CD4-positive, alpha-beta memory T cell (primary cell): ENCODE data around the gene PLA2G2F. TPM values are rescaled to one million over a fixed set of nuclear protein-coding genes. Genes with fewer than 3 reads are reported as not detected.

ENCODE experiments used
- CTCF ChIA-PET: fragments of 350-600 bp; sonication (Branson Sonifier 250); formaldehyde crosslinking; loops from one replicate; lab custom pipeline; 2021; ENCODE audit warnings: inconsistent platforms; ENCODE audit not compliant: partially characterized antibody; lab: Charles Lee
- POLR2A ChIA-PET: fragments of 350-600 bp; sonication (Branson Sonifier 250); formaldehyde crosslinking; loops from one replicate; lab custom pipeline; 2021; ENCODE audit not compliant: partially characterized antibody; lab: Charles Lee
- DNase-seq, 5 donors: peaks; one replicate each; pipeline versions ENCODE4 v3.0.0 to v3.0.0-alpha.2; 2020 to 2022; ENCODE audit warnings: mixed read lengths in 1 of 5
- H3K27ac ChIP-seq: one replicate; pipeline ENCODE4 v1.7.0; 2013; ENCODE audit warnings: low read depth, low read length
- H3K27me3 ChIP-seq: 2 replicates; pipeline ENCODE4 v1.7.0; 2013; ENCODE audit warnings: mild to moderate bottlenecking, low read length, moderate library complexity; ENCODE audit not compliant: insufficient read depth
- H3K36me3 ChIP-seq: 2 replicates; pipeline ENCODE4 v1.7.0; 2013; ENCODE audit warnings: mild to moderate bottlenecking, low read length, moderate library complexity; ENCODE audit not compliant: insufficient read depth
- H3K4me1 ChIP-seq: 2 replicates; pipeline ENCODE4 v1.7.0; 2013; ENCODE audit warnings: mild to moderate bottlenecking, low read length, moderate library complexity; ENCODE audit not compliant: insufficient read depth
- H3K4me3 ChIP-seq, 2 donors: one replicate each; pipeline ENCODE4 v1.7.0; 2013; ENCODE audit warnings: low read length in 2 of 2, mild to moderate bottlenecking in 1 of 2
- H3K9me3 ChIP-seq, 2 donors: one replicate each; pipeline ENCODE4 v1.7.0; 2013; ENCODE audit warnings: low read length in 2 of 2, control low read depth in 1 of 2; ENCODE audit not compliant: control insufficient read depth in 1 of 2
- H3K27ac Mint-ChIP-seq, 7 donors: one replicate each; pipeline ENCODE4 v1.8.0; 2020 to 2021; ENCODE audit warnings: mixed read lengths in 7 of 7, mild to moderate bottlenecking in 6 of 7, inconsistent platforms in 3 of 7, moderate library complexity in 3 of 7
- H3K27me3 Mint-ChIP-seq, 2 donors: one replicate each; pipeline ENCODE4 v1.8.0; 2020 to 2021; ENCODE audit warnings: mixed read lengths in 2 of 2
- H3K36me3 Mint-ChIP-seq, 2 donors: one replicate each; pipeline ENCODE4 v1.8.0; 2020 to 2021; ENCODE audit warnings: mixed read lengths in 2 of 2, inconsistent platforms in 1 of 2, mild to moderate bottlenecking in 1 of 2
- H3K4me1 Mint-ChIP-seq, 4 donors: one replicate each; pipeline ENCODE4 v1.8.0; 2020 to 2021; ENCODE audit warnings: mixed read lengths in 4 of 4, mild to moderate bottlenecking in 1 of 4
- H3K4me3 Mint-ChIP-seq, 8 donors: one replicate each; pipeline ENCODE4 v1.8.0; 2020 to 2021; ENCODE audit warnings: mixed read lengths in 8 of 8, mild to moderate bottlenecking in 7 of 8, moderate library complexity in 6 of 8, inconsistent platforms in 3 of 8
- H3K9me3 Mint-ChIP-seq, 8 donors: one replicate each; pipeline ENCODE4 v1.8.0; 2020 to 2021; ENCODE audit warnings: mixed read lengths in 8 of 8, mild to moderate bottlenecking in 5 of 8, inconsistent platforms in 3 of 8, moderate library complexity in 1 of 8
- intact Hi-C: fragments of 100-400 bp; cut with micrococcal nuclease; formaldehyde crosslinking; loops from one replicate; pipeline ENCODE4 v1.15.1; 2023
- polyA plus RNA-seq, 2 donors: library from polyadenylated mRNA; unstranded; fragments of 300-500 nt; fragmentation: Illumina TruSeq; gene quantifications; one replicate each; pipeline ENCODE4 v1.2.3, GENCODE V29; 2021
- total RNA-seq, 2 experiments: library from RNA; stranded (reverse); gene quantifications; one replicate each; pipeline ENCODE4 v1.2.3, GENCODE V29; 2021

The PLA2G2F gene
- total and polyA plus RNA-seq, 4 experiments from 2014 or later: not detected

GRCh38 chr1:20138346-20138745 is 777 bp upstream of the PLA2G2F start:
- Mint-ChIP-seq H3K27me3 (peaks cover 14 to 19% of the 10 kb centered on the region in 2 donors), H3K9me3 (peaks cover 0 to 2% (median 0%) of the 10 kb centered on the region in 8 donors), H3K36me3 (no peaks in the 10 kb centered on the region), H3K4me3 (no peak overlapping the region), H3K4me1 (no peaks in the 10 kb centered on the region), H3K27ac (no peak overlapping the region)
- Histone ChIP-seq H3K27me3 (no peaks in the 10 kb centered on the region), H3K4me1 (no peaks in the 10 kb centered on the region), H3K4me3 (no peak overlapping the region), H3K27ac (no peak overlapping the region), H3K36me3 (no peaks in the 10 kb centered on the region), H3K9me3 (no peaks in the 10 kb centered on the region)
- POLR2A ChIA-PET: no interaction called here
- intact Hi-C loops: no loop called here
- CTCF ChIA-PET: no interaction called here
- DNase-seq: no peak

DNA sequence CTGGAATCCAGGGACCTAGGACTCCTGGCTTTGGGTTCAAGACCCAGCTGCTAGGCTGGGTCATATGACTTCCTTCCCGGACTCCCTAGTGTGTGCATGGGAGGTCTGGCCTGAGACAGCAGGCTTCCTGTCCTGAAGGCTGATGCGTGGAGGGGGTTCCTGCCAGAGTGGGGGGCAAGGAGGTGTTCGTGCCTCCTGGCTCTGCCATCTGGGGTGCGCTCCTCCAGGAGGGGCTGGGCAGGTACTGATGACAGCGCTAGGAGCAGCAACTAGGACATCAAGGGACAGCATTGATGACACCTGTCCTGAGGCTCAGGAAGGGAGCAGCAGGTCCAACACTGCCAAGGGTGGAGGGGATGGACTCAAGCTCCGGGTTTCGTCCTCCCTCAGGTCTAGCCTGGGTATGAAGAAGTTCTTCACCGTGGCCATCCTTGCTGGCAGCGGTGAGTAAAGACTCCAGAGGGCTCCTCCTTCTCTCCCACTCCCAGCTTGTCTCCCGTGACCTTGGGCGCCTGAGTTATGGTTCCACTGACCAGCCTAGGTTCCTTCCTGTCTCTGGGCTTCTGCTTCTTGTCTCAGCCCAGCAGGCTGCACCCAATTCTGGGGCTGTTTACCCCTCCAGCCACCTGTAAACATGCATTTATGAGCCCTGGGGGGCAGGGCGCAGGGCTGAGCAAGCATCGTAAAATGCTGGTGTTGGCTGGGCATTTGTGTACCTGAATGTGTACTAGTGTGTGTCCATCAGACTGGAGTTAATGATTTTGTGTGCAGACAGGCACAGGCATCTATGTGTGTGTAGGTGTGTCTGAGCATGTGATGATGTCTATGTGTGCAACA is 871 bp downstream of the PLA2G2F start:
- H3K27ac ChIP-seq: no peak overlapping the region
- H3K27me3 ChIP-seq: no peaks in the 10 kb centered on the region
- Mint-ChIP-seq H3K4me1 (no peaks in the 10 kb centered on the region), H3K27ac (no peak overlapping the region), H3K9me3 (peaks cover 0 to 2% (median 0%) of the 10 kb centered on the region in 8 donors), H3K27me3 (peaks cover 9 to 15% of the 10 kb centered on the region in 2 donors), H3K36me3 (no peaks in the 10 kb centered on the region), H3K4me3 (no peak overlapping the region)
- H3K4me1 ChIP-seq: no peaks in the 10 kb centered on the region
- DNase-seq: no peak
- ChIA-PET CTCF (no interaction called here), POLR2A (no interaction called here)
- no peak overlapping the region for H3K4me3 ChIP-seq
- H3K36me3 ChIP-seq: no peaks in the 10 kb centered on the region
- H3K9me3 ChIP-seq: no peaks in the 10 kb centered on the region
- intact Hi-C loops: no loop called here

DNA sequence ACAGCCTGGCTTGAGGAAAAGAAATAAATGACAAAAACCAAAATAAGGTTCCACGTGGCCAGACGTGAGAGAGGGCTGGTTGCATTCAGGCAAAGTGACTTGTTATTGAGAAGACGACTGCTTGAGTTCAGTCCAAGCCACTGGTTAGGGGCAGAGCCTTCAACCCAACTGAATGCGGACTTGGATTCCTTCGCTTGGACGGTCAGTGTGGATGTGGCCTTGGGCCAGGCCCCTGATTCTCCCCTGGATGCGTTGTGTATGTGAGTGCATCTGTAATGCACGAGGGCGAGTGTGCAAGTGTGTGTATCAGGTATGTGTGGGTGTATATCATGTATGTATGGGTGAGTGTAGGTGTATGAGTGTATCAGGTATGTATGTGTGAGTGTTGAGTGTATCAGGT is 1.9 kb downstream of the PLA2G2F start:
- Histone ChIP-seq H3K27me3 (no peaks in the 10 kb centered on the region), H3K4me3 (no peak overlapping the region), H3K27ac (no peak overlapping the region), H3K4me1 (no peaks in the 10 kb centered on the region), H3K36me3 (no peaks in the 10 kb centered on the region), H3K9me3 (no peaks in the 10 kb centered on the region)
- Mint-ChIP-seq H3K27me3 (peaks cover 9 to 15% of the 10 kb centered on the region in 2 donors), H3K9me3 (peaks cover 0 to 2% (median 0%) of the 10 kb centered on the region in 8 donors), H3K36me3 (no peaks in the 10 kb centered on the region), H3K4me1 (no peaks in the 10 kb centered on the region), H3K4me3 (no peak overlapping the region), H3K27ac (peak overlapping the region in 1 of 7 donors; percentile 1)
- intact Hi-C loops: no loop called here
- ChIA-PET POLR2A (no interaction called here), CTCF (no interaction called here)
- DNase-seq: no peak

GRCh38 chr1:20141466-20141865 is 2.3 kb downstream of the PLA2G2F start:
- DNase-seq: no peak
- no peak overlapping the region for H3K4me3 Mint-ChIP-seq
- no peaks in the 10 kb centered on the region for H3K36me3 ChIP-seq
- CTCF ChIA-PET: interaction anchor here (0.9 kb wide), 1 partner anchor 11 kb away, joined by 4 read pairs; no protein-coding TSS in a partner anchor
- H3K9me3 Mint-ChIP-seq: peaks cover 0 to 2% (median 0%) of the 10 kb centered on the region in 8 donors
- no peaks in the 10 kb centered on the region for H3K4me1 ChIP-seq
- H3K9me3 ChIP-seq: no peaks in the 10 kb centered on the region
- H3K4me1 Mint-ChIP-seq: no peaks in the 10 kb centered on the region
- H3K27me3 Mint-ChIP-seq: peaks cover 9 to 15% of the 10 kb centered on the region in 2 donors
- H3K27me3 ChIP-seq: no peaks in the 10 kb centered on the region
- H3K27ac Mint-ChIP-seq: no peak overlapping the region
- POLR2A ChIA-PET: no interaction called here
- H3K4me3 ChIP-seq: no peak overlapping the region
- no peaks in the 10 kb centered on the region for H3K36me3 Mint-ChIP-seq
- intact Hi-C loops: no loop called here
- no peak overlapping the region for H3K27ac ChIP-seq

DNA sequence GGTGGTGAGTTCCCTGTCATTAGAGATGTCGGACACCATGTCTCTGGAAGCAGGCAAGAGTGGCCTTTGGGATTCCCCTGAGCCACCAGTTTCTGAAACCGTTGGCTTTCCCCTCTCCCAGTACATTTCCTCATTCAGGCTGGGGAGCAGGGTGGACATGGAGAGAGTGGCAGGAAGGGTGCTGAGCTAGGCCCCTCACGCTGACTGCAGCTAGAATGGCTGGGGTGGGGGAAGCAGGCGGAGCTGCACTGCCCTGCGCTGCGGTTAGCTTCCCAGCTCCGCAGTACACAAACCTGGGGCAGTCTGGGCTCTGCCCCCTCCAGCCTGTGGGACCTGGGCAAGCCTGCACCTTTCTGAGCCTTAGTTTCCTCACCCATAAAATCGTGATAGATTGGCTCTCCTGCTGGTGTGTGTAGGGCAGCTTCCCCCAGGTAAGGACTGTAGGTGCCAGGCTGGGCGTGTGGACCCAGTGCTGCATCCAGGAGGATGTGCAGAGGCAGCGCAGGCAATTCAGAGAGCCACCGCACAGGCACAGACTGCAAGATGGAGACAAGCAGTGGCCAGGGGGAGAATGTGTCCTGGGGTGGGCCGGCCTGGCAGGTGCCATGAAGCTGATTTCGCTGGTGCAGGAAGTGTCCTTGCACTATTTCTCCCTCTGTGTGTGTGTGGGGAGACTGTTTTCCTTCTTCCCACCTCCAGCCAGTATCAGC is 3.0 kb downstream of the PLA2G2F start:
- Histone ChIP-seq H3K27me3 (no peaks in the 10 kb centered on the region), H3K4me1 (no peaks in the 10 kb centered on the region), H3K9me3 (no peaks in the 10 kb centered on the region), H3K4me3 (no peak overlapping the region), H3K36me3 (no peaks in the 10 kb centered on the region), H3K27ac (no peak overlapping the region)
- H3K4me3 Mint-ChIP-seq: no peak overlapping the region
- H3K27ac Mint-ChIP-seq: peak overlapping the region in 1 of 7 donors; percentile 35
- H3K4me1 Mint-ChIP-seq: no peaks in the 10 kb centered on the region
- intact Hi-C loops: no loop called here
- H3K9me3 Mint-ChIP-seq: peaks cover 0 to 2% (median 0%) of the 10 kb centered on the region in 8 donors
- ChIA-PET POLR2A (no interaction called here), CTCF (interaction anchor here (0.9 kb wide), 1 partner anchor 10 kb away, joined by 4 read pairs; no protein-coding TSS in a partner anchor)
- DNase-seq: no peak
- H3K36me3 Mint-ChIP-seq: no peaks in the 10 kb centered on the region
- peaks cover 9 to 15% of the 10 kb centered on the region in 2 donors for H3K27me3 Mint-ChIP-seq

DNA sequence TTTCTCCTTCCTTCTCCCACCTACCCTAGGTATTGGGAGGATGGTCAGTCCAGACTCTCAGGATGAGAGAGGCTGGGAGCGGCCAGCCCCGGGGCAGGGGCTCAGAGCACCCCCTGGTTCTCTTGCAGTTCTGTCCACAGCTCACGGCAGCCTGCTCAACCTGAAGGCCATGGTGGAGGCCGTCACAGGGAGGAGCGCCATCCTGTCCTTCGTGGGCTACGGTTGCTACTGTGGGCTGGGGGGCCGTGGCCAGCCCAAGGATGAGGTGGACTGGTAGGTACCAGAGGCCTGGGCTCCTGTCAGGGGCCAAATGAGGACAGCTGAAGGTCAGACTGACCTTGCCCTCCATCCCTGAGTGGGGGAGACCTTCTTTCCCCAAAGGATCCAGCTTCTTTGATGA is 4.2 kb downstream of the PLA2G2F start:
- no peaks in the 10 kb centered on the region for H3K9me3 ChIP-seq
- Mint-ChIP-seq H3K9me3 (peaks cover 0 to 2% (median 0%) of the 10 kb centered on the region in 8 donors), H3K27ac (no peak overlapping the region), H3K36me3 (no peaks in the 10 kb centered on the region), H3K27me3 (peaks cover 7 to 13% of the 10 kb centered on the region in 2 donors), H3K4me1 (no peaks in the 10 kb centered on the region), H3K4me3 (no peak overlapping the region)
- ChIA-PET CTCF (interaction anchor here (1.4 kb wide), 1 partner anchor 9 kb away, joined by 5 read pairs; no protein-coding TSS in a partner anchor), POLR2A (no interaction called here)
- H3K27me3 ChIP-seq: no peaks in the 10 kb centered on the region
- H3K4me1 ChIP-seq: no peaks in the 10 kb centered on the region
- H3K27ac ChIP-seq: no peak overlapping the region
- no peak for DNase-seq
- H3K4me3 ChIP-seq: no peak overlapping the region
- intact Hi-C loops: no loop called here
- H3K36me3 ChIP-seq: no peaks in the 10 kb centered on the region
